ENCODE results near the gene HAP1. TPM values are rescaled to one million over a fixed set of nuclear protein-coding genes. Genes with fewer than 3 reads are reported as not detected.

Gene HAP1
- total RNA-seq, 2 experiments from 2014 or later: 0.19 to 0.55 TPM

GRCh38 chr17:41710472-41711090 is 23.9 kb downstream of the HAP1 start:
- TF ChIP-seq EZH2phosphoT487 (IDR thresholded peaks at IDR 0.05; ENCODE audit: borderline replicate concordance, low read depth, low read length) (no peak), CTCF (conservative IDR thresholded peaks at IDR 0.05; ENCODE audit: low read length) (no peak)
- intact Hi-C loops (cut with micrococcal nuclease; ENCODE audit: unreplicated experiment): no loop called here
- BruUV-seq (replicated peaks): no TSS peak

GRCh38 chr17:41707803-41708669 is 26.4 kb downstream of the HAP1 start:
- Histone ChIP-seq H3K36me3 (ENCODE audit: insufficient read depth, low read length) (no peaks in the 10 kb centered on the region), H3K4me2 (ENCODE audit: low read length) (no peak overlapping the region), H3K27ac (ENCODE audit: low read depth, low read length, poor library complexity, severe bottlenecking) (no peak overlapping the region), H3K9me3 (ENCODE audit: low read length) (no peaks in the 10 kb centered on the region), H3K4me3 (ENCODE audit: low read depth, low read length, poor library complexity, severe bottlenecking) (no peak overlapping the region), H3K4me1 (ENCODE audit: insufficient read depth, low read length, poor library complexity, severe bottlenecking) (no peaks in the 10 kb centered on the region), H3K79me2 (ENCODE audit: insufficient read depth, low read depth, low read length) (no peaks in the 10 kb centered on the region), H3K9me2 (ENCODE audit: insufficient read depth, low read length) (no peaks in the 10 kb centered on the region), H4K20me1 (ENCODE audit: insufficient read depth, low read length) (no peaks in the 10 kb centered on the region), H2AFZ (ENCODE audit: low read length) (no peak overlapping the region)
- BruUV-seq (replicated peaks): no TSS peak
- no peak for TF ChIP-seq EZH2phosphoT487 (IDR thresholded peaks at IDR 0.05; ENCODE audit: borderline replicate concordance, low read depth, low read length)
- no peak for TF ChIP-seq CTCF (conservative IDR thresholded peaks at IDR 0.05; ENCODE audit: low read length)
- ChIA-PET CTCF (ENCODE audit: unreplicated experiment) (interaction anchor here (0.6 kb wide), 1 partner anchor 136 kb away, joined by 3 read pairs; no protein-coding TSS in a partner anchor), POLR2A (interaction anchor here (1.2 to 1.6 kb wide), 2 partner anchors 12 to 20 kb away, joined by 3 read pairs; partner anchors contain the start of gene EIF1)
- no peak for DNase-seq (ENCODE audit: low spot score)
- intact Hi-C loops (cut with micrococcal nuclease; ENCODE audit: unreplicated experiment): no loop called here

More at GRCh38 chr17:41710472-41711090, 23.9 kb downstream of the HAP1 start:
- Histone ChIP-seq H3K36me3 (ENCODE audit: insufficient read depth, low read length) (no peaks in the 10 kb centered on the region), H3K9me3 (ENCODE audit: low read length) (no peaks in the 10 kb centered on the region), H3K4me1 (ENCODE audit: insufficient read depth, low read length, poor library complexity, severe bottlenecking) (no peaks in the 10 kb centered on the region), H3K27ac (ENCODE audit: low read depth, low read length, poor library complexity, severe bottlenecking) (no peak overlapping the region), H3K9me2 (ENCODE audit: insufficient read depth, low read length) (no peaks in the 10 kb centered on the region), H3K79me2 (ENCODE audit: insufficient read depth, low read depth, low read length) (no peaks in the 10 kb centered on the region), H2AFZ (ENCODE audit: low read length) (no peak overlapping the region), H4K20me1 (ENCODE audit: insufficient read depth, low read length) (no peaks in the 10 kb centered on the region), H3K4me3 (ENCODE audit: low read depth, low read length, poor library complexity, severe bottlenecking) (no peak overlapping the region), H3K4me2 (ENCODE audit: low read length) (no peak overlapping the region)
- CTCF ChIA-PET (ENCODE audit: unreplicated experiment): no interaction called here
- no peak for DNase-seq (ENCODE audit: low spot score)
- POLR2A ChIA-PET: no interaction called here

Measured in OCI-LY7 (cell line).